NCI-H2107 treated with DMSO at 0.1 percent for 48 hours (cell line): Measurements from ENCODE around the gene MTM1.

Experiments
- DNase-seq: peaks from one replicate; lab custom pipeline; 2025; ENCODE audit not compliant: unreplicated experiment; lab: John Stamatoyannopoulos, UW

MTM1 gene

GRCh38 chrX:150602296-150602695 is 33.9 kb downstream of the MTM1 start:
- DNase-seq = no peak

GRCh38 chrX:150602743-150603142 is 34.3 kb downstream of the MTM1 start:
- no peak for DNase-seq

GRCh38 chrX:150605603-150606002 is 37.2 kb downstream of the MTM1 start:
- DNase-seq = peak; percentile 30

GRCh38 chrX:150607201-150607600 is 38.8 kb downstream of the MTM1 start:
- no peak for DNase-seq

- no peak for DNase-seq
These were observed 41.6 kb downstream of the MTM1 start for GRCh38 chrX:150610043-150610442.

- DNase-seq = no peak
These were observed 42.0 kb downstream of the MTM1 start for GRCh38 chrX:150610446-150610845.

- DNase-seq = no peak
These were observed 46.9 kb downstream of the MTM1 start for GRCh38 chrX:150615356-150615755.

GRCh38 chrX:150616179-150616862 is 47.9 kb downstream of the MTM1 start:
- no peak for DNase-seq

GRCh38 chrX:150616863-150617198 is 48.4 kb downstream of the MTM1 start:
- no peak for DNase-seq

- DNase-seq = no peak
These were observed 53.2 kb downstream of the MTM1 start for GRCh38 chrX:150621652-150622051.

- no peak for DNase-seq
These were observed 55.2 kb downstream of the MTM1 start for GRCh38 chrX:150623583-150623982.

- DNase-seq = no peak
These were observed 56.7 kb downstream of the MTM1 start for GRCh38 chrX:150625097-150625496.

GRCh38 chrX:150625875-150626274 is 57.5 kb downstream of the MTM1 start:
- no peak for DNase-seq

- no peak for DNase-seq
These were observed 59.5 kb downstream of the MTM1 start for GRCh38 chrX:150627957-150628356.

- DNase-seq = no peak
These were observed 67.5 kb downstream of the MTM1 start for GRCh38 chrX:150635952-150636351.

- no peak for DNase-seq
These were observed 74.0 kb downstream of the MTM1 start for GRCh38 chrX:150642423-150642822.

- no peak for DNase-seq
These were observed 74.8 kb downstream of the MTM1 start for GRCh38 chrX:150643271-150643670.

GRCh38 chrX:150643958-150644357 is 75.5 kb downstream of the MTM1 start:
- DNase-seq = no peak

- no peak for DNase-seq
These were observed 76.0 kb downstream of the MTM1 start for GRCh38 chrX:150644422-150644821.

- no peak for DNase-seq
These were observed 78.9 kb downstream of the MTM1 start for GRCh38 chrX:150647331-150647730.

- DNase-seq = no peak
These were observed 80.0 kb downstream of the MTM1 start for GRCh38 chrX:150648296-150648940.

- DNase-seq = peak; percentile 54
These were observed 80.9 kb downstream of the MTM1 start for GRCh38 chrX:150649096-150649870.
